Testis (tissue), 3 donors: Measurements from ENCODE around the gene GMDS. TPM values are rescaled to one million over a fixed set of nuclear protein-coding genes. Genes with fewer than 3 reads are reported as not detected.
"Not testable (repeated sequence)": the region's sequence is repeated elsewhere in the genome, so short reads cannot be mapped to it uniquely, and the experiment has no call there.

Source experiments
- DNase-seq: peaks from one replicate; pipeline ENCODE4 v3.0.0-alpha.2; 2019
- H3K27ac ChIP-seq, 2 donors: fragments of 200-600 bp; sonication (generic); one replicate each; pipeline ENCODE4 v1.5.1; 2019
- H3K27me3 ChIP-seq: fragments of 200-600 bp; sonication (generic); one replicate; pipeline ENCODE4 v1.5.1; 2019
- H3K36me3 ChIP-seq: fragments of 200-600 bp; sonication (generic); one replicate; pipeline ENCODE4 v1.5.1; 2017; ENCODE audit warnings: low read depth; ENCODE audit errors: missing control alignments
- H3K4me1 ChIP-seq: fragments of 200-600 bp; sonication (generic); one replicate; pipeline ENCODE4 v1.5.1; 2019
- H3K4me3 ChIP-seq, 2 donors: fragments of 200-600 bp; sonication (generic); one replicate each; pipeline ENCODE4 v1.5.1; 2017 to 2019
- H3K9me3 ChIP-seq: fragments of 200-600 bp; sonication (generic); one replicate; pipeline ENCODE4 v1.5.1; 2017
- POLR2A ChIP-seq: fragments of 450-650 bp; IDR thresholded peaks from one replicate; pipeline ENCODE4 v1.6.1; 2017; ENCODE audit warnings: antibody characterized with exemption, mild to moderate bottlenecking, moderate library complexity
- WGBS, 2 donors: methylation state at CpG; one replicate each; pipeline ENCODE4 v1.1.5; 2018; 5-methylcytosine and 5-hydroxymethylcytosine counted together
- intact Hi-C: fragments of 100-400 bp; cut with DNase I; formaldehyde crosslinking; loops from one replicate; pipeline ENCODE4 v1.15.1; 2023; ENCODE audit warnings: low total_unique reads
- polyA plus RNA-seq: library from polyadenylated mRNA; stranded (reverse); fragments of 350-450 nt; fragmentation: Illumina TruSeq; extraction: RNeasy Lipid Tissue Mini Kit (QIAGEN cat#74804); gene quantifications from one replicate; pipeline ENCODE4 v1.2.3, GENCODE V29; 2014; ENCODE audit warnings: low read depth, low replicate concordance; ENCODE audit not compliant: insufficient read depth
- total RNA-seq, 2 donors: library from RNA; depleted of rRNA; stranded (reverse); fragments of >200 nt; gene quantifications; one replicate each; pipeline ENCODE4 v1.2.3, GENCODE V29; 2016
- TF ChIP-seq, protein P1 (sequence below), 3 experiments: fragments of 450-650 bp in 2 of 3; fragments of 200-600 bp in 1 of 3; sonication (generic) in 1 of 3; IDR thresholded peaks; one replicate each; pipeline ENCODE4 v1.5.1; 2016 to 2019; ENCODE audit warnings: antibody characterized with exemption in 3 of 3, mild to moderate bottlenecking in 2 of 3, moderate library complexity in 1 of 3

The GMDS gene
- total and polyA plus RNA-seq, 3 donors from 2014 or later, result 19.6 to 31.1 (median 22.2) TPM

DNA sequence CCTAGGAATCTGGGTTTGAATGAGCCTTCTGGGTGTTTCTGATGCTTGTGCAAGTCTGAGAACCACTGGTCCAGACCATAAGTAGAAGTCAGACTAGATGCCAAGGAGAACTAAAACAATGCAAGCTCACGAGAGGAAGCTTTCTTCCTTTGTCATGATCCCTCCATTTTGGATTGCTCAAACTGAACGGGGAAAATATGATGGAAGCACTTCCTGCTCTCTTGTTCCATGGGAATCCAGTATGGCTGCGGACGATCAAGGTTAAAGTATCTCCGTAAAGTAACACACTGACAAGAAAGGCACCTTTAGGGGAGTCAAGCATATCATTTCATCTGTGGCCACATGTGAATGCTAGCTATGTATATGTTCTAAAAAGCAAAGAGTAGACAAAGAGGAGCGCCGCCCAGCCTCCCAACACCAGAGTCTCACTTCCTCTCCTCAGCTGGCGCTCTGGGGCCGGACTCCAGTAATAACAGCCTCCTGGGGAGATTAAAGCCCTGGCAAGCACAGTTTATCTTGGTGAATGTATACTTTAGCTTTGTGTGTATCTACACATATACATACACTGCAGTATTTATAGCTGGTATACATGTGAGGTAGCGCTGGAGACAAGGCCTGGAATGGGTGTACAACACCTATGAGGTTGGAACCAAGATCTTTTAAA is 547.6 kb downstream of the GMDS start:
- DNase-seq, result no peak
- Histone ChIP-seq H3K27me3 (no peaks in the 10 kb centered on the region), H3K36me3 (no peaks in the 10 kb centered on the region), H3K4me1 (no peaks in the 10 kb centered on the region), H3K4me3 (no peak overlapping the region), H3K27ac (no peak overlapping the region), H3K9me3 (no peaks in the 10 kb centered on the region)
- TF ChIP-seq POLR2A, result no peak
- TF ChIP-seq, protein P1, sequence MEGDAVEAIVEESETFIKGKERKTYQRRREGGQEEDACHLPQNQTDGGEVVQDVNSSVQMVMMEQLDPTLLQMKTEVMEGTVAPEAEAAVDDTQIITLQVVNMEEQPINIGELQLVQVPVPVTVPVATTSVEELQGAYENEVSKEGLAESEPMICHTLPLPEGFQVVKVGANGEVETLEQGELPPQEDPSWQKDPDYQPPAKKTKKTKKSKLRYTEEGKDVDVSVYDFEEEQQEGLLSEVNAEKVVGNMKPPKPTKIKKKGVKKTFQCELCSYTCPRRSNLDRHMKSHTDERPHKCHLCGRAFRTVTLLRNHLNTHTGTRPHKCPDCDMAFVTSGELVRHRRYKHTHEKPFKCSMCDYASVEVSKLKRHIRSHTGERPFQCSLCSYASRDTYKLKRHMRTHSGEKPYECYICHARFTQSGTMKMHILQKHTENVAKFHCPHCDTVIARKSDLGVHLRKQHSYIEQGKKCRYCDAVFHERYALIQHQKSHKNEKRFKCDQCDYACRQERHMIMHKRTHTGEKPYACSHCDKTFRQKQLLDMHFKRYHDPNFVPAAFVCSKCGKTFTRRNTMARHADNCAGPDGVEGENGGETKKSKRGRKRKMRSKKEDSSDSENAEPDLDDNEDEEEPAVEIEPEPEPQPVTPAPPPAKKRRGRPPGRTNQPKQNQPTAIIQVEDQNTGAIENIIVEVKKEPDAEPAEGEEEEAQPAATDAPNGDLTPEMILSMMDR (IDR thresholded peaks at IDR 0.05), result no peak
- intact Hi-C loops, result no loop called here
- WGBS, 2 donors, result 90 to 97% methylated on average over 10 of the region's 10 CpGs

DNA sequence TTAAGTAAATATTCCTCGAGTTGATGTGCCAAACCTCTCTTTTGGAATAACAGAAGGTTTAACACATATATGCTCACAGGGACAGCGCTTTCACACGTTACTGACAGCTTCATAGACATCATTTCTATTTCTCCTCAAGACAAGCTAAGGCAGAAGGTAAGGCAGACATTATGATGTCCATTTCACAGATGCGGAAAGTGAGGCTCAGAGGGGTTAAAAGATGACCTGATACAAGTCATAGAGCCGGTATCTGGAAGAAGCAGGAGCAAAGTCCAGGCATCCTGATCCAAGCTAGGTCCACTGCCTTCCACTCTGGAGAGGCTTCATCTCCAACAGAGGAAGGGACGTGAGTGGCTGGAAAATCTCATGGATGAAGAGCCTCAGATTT is 548.9 kb downstream of the GMDS start:
- WGBS, 2 donors, result 72 to 78% methylated on average over 6 of the region's 6 CpGs
- H3K4me1 ChIP-seq, result no peaks in the 10 kb centered on the region
- no peaks in the 10 kb centered on the region for H3K36me3 ChIP-seq
- no peak overlapping the region for H3K27ac ChIP-seq
- H3K9me3 ChIP-seq, result no peaks in the 10 kb centered on the region
- DNase-seq, result no peak
- no peaks in the 10 kb centered on the region for H3K27me3 ChIP-seq
- no peak overlapping the region for H3K4me3 ChIP-seq
- TF ChIP-seq, protein P1 (IDR thresholded peaks at IDR 0.05), result no peak
- no peak for TF ChIP-seq POLR2A
- intact Hi-C loops, result no loop called here

DNA sequence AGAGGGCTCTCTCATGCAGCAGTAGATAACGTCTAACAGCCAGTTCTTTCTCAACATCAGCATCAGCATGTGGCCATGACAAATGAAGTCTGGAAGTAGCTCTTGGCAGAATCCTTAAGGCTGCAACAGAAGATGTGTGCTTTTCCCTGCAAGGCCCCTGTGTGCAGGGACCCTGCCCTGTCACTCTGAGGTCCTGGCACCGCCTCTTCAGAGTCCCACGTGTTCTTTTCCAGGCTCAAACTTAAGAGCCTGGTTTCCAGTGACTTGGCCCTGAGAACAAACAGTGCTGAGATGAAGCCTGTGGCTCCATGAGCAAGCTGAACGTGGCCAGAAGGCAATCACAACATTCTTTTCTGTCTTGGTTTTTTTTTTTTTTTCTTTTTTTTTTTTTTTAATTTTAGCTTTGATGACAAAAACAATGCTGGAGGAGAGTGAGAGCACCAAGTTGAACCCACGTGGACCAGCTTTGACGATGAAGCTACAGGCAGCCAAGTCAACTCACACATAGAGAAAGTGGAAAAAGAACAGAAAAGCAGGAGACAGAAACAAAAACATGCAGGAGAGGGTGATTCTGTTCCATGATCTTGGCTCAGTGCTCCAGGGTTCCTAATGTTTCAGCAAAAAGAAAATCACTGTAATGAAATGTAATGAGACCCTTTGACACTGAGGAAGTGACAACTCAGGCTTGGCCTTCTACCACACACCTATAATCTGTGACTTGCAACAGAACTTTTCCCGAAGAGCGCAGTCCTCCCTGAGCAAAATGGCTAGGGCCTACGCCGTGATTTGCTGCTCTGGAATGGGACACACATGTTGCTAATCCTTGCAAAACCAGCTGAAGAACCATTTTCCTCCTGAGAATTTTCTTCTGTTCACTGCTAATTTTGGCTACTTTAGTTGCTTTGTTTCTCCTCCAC is 549.6 kb downstream of the GMDS start:
- Histone ChIP-seq H3K4me1 (no peaks in the 10 kb centered on the region), H3K4me3 (no peak overlapping the region), H3K27ac (peak overlapping the region in 1 of 2 donors; percentile 1), H3K27me3 (no peaks in the 10 kb centered on the region), H3K36me3 (no peaks in the 10 kb centered on the region), H3K9me3 (no peaks in the 10 kb centered on the region)
- WGBS, 2 donors, result 59 to 67% methylated on average over 10 of the region's 10 CpGs
- no peak for DNase-seq
- intact Hi-C loops, result no loop called here
- no peak for TF ChIP-seq POLR2A
- TF ChIP-seq, protein P1 (IDR thresholded peaks at IDR 0.05), result no peak

DNA sequence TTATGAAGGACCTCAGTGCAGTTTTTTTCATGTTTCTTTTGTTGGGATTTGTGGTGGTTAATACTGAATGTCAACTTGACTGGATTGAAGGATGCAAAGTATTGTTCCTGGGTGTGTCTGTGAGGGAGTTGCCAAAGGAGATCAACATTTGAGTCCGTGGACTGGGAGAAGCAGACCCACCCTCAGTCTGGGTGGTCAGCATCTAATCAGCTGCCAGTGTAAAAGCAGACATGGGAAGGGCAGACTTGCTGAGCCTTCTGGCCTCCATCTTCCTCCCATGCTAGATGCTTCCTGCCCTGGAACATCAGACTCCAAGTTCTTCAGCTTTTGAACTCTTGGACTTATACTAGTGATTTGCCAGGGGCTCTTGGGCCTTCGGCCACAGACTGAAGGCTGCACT is 553.6 kb downstream of the GMDS start:
- intact Hi-C loops, H3K4me3 ChIP-seq, H3K27me3 ChIP-seq, H3K9me3 ChIP-seq, H3K4me1 ChIP-seq, H3K27ac ChIP-seq, H3K36me3 ChIP-seq, DNase-seq: not testable (repeated sequence)
- WGBS, 2 donors, result 85 to 98% methylated on average over 2 of the region's 2 CpGs

DNA sequence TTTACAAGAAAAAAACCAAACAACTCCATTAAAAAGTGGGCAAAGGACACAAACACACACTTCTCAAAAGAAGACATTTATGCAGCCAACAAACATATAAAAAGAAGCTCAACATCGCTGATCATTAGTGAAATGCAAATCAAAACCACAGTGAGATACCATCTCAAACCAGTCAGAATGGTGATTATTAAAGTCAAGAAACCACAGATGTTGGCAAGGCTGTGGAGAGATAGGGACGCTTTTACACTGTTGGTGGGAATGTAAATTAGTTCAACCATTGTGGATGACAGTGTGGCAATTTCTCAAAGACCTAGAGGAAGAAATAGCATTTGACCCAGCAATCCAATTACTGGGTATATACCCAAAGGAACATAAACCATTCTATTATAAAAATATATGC is 554.7 kb downstream of the GMDS start:
- H3K4me1 ChIP-seq, H3K27me3 ChIP-seq, H3K9me3 ChIP-seq, H3K36me3 ChIP-seq, DNase-seq, intact Hi-C loops, H3K4me3 ChIP-seq, H3K27ac ChIP-seq: not testable (repeated sequence)
- WGBS, 2 donors, result 75 to 84% methylated on average over 2 of the region's 2 CpGs
